ENCODE measurements around the gene CERK.

CERK gene

GRCh38 chr22:46665751-46666280, 72.2 kb downstream of the CERK start:
- DNase-seq (ENCODE audit: extremely low read depth, insufficient read length), result no peak
- no peak for TF ChIP-seq CTCF (IDR thresholded peaks at IDR 0.05; ENCODE audit: insufficient read depth, low read length, poor library complexity, severe bottlenecking)

GRCh38 chr22:46665151-46665695, 72.8 kb downstream of the CERK start:
- no peak for TF ChIP-seq CTCF (IDR thresholded peaks at IDR 0.05; ENCODE audit: insufficient read depth, low read length, poor library complexity, severe bottlenecking)
- H3K27me3 ChIP-seq (replicated peaks; ENCODE audit: control insufficient read depth, insufficient read depth, low read length), result no peaks in the 10 kb centered on the region
- DNase-seq (ENCODE audit: extremely low read depth, insufficient read length), result no peak
- peaks cover 3% of the 10 kb centered on the region for H3K36me3 ChIP-seq (ENCODE audit: control insufficient read depth, insufficient read depth, low read length)
- no peak overlapping the region for H3K4me3 ChIP-seq (replicated peaks; ENCODE audit: low read depth, low read length)

More at GRCh38 chr22:46665751-46666280, 72.2 kb downstream of the CERK start:
- peaks cover 3% of the 10 kb centered on the region for H3K36me3 ChIP-seq (ENCODE audit: control insufficient read depth, insufficient read depth, low read length)
- H3K27me3 ChIP-seq (replicated peaks; ENCODE audit: control insufficient read depth, insufficient read depth, low read length), result no peaks in the 10 kb centered on the region
- no peak overlapping the region for H3K4me3 ChIP-seq (replicated peaks; ENCODE audit: low read depth, low read length)

- TF ChIP-seq CTCF (IDR thresholded peaks at IDR 0.05; ENCODE audit: insufficient read depth, low read length, poor library complexity, severe bottlenecking), result no peak
- Histone ChIP-seq H3K4me3 (replicated peaks; ENCODE audit: low read depth, low read length) (no peak overlapping the region), H3K36me3 (ENCODE audit: control insufficient read depth, insufficient read depth, low read length) (peaks cover 3% of the 10 kb centered on the region), H3K27me3 (replicated peaks; ENCODE audit: control insufficient read depth, insufficient read depth, low read length) (no peaks in the 10 kb centered on the region)
- no peak for DNase-seq (ENCODE audit: extremely low read depth, insufficient read length)
Observed at GRCh38 chr22:46664301-46664855, 73.7 kb downstream of the CERK start.

- H3K36me3 ChIP-seq (ENCODE audit: control insufficient read depth, insufficient read depth, low read length), result peaks cover 3% of the 10 kb centered on the region
- no peaks in the 10 kb centered on the region for H3K27me3 ChIP-seq (replicated peaks; ENCODE audit: control insufficient read depth, insufficient read depth, low read length)
- DNase-seq (ENCODE audit: extremely low read depth, insufficient read length), result no peak
- no peak overlapping the region for H3K4me3 ChIP-seq (replicated peaks; ENCODE audit: low read depth, low read length)
- TF ChIP-seq CTCF (IDR thresholded peaks at IDR 0.05; ENCODE audit: insufficient read depth, low read length, poor library complexity, severe bottlenecking), result no peak
Observed at GRCh38 chr22:46663436-46664100, 74.5 kb downstream of the CERK start.

GRCh38 chr22:46663001-46663400, 75.1 kb downstream of the CERK start:
- no peaks in the 10 kb centered on the region for H3K27me3 ChIP-seq (replicated peaks; ENCODE audit: control insufficient read depth, insufficient read depth, low read length)
- DNase-seq (ENCODE audit: extremely low read depth, insufficient read length), result no peak
- H3K4me3 ChIP-seq (replicated peaks; ENCODE audit: low read depth, low read length), result no peak overlapping the region
- H3K36me3 ChIP-seq (ENCODE audit: control insufficient read depth, insufficient read depth, low read length), result no peaks in the 10 kb centered on the region; the same call in none of the 2 replicates
- TF ChIP-seq CTCF (IDR thresholded peaks at IDR 0.05; ENCODE audit: insufficient read depth, low read length, poor library complexity, severe bottlenecking), result no peak
